Transverse colon (tissue), 4 donors: Measurements from ENCODE around the gene MACO1.

Experiments
- EP300 ChIP-seq: sonication (generic); formaldehyde crosslinking; IDR thresholded peaks from one replicate; pipeline ENCODE4 v1.6.1; 2017; ENCODE audit warnings: antibody characterized with exemption, low read depth
- POLR2AphosphoS5 ChIP-seq, 3 donors: sonication (generic); formaldehyde crosslinking; IDR thresholded peaks; one replicate each; pipeline ENCODE4 v1.6.1; 2016; ENCODE audit warnings: antibody characterized with exemption in 3 of 3
- TF ChIP-seq, protein P1 (sequence below), 5 experiments: fragments of 200-600 bp in 3 of 5; fragments of 450-650 bp in 2 of 5; sonication (generic) in 3 of 5; IDR thresholded peaks; 1 replicate in 2 of 5; 2 replicates in 3 of 5; pipeline ENCODE4 v1.5.1; 2016 to 2017; ENCODE audit warnings: antibody characterized with exemption in 5 of 5, inconsistent platforms in 3 of 5, mild to moderate bottlenecking in 2 of 5, moderate library complexity in 1 of 5

DNA sequence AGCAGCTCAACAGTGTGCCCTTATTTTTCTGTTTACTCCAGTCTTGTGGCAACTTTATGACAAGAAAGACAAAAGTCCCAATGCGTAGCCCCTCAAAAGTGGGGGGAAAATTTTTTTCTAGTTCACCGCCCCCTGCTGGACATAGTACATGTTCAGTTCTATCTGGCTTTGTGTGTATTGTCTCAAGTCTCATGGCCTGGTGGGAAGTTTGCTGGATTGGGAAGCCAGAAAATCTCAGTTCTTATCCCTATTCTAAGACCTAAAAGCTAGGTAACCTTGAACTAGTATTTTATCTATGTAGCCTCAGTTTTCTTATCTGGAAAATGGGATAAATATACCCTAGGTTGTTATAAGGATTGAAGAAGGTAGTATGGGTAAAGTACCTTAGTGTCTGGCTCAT is 56.9 kb downstream of the MACO1 start:
- TF ChIP-seq POLR2AphosphoS5 (IDR thresholded peaks at IDR 0.05) (no peak), EP300 (no peak)
- TF ChIP-seq, protein P1, sequence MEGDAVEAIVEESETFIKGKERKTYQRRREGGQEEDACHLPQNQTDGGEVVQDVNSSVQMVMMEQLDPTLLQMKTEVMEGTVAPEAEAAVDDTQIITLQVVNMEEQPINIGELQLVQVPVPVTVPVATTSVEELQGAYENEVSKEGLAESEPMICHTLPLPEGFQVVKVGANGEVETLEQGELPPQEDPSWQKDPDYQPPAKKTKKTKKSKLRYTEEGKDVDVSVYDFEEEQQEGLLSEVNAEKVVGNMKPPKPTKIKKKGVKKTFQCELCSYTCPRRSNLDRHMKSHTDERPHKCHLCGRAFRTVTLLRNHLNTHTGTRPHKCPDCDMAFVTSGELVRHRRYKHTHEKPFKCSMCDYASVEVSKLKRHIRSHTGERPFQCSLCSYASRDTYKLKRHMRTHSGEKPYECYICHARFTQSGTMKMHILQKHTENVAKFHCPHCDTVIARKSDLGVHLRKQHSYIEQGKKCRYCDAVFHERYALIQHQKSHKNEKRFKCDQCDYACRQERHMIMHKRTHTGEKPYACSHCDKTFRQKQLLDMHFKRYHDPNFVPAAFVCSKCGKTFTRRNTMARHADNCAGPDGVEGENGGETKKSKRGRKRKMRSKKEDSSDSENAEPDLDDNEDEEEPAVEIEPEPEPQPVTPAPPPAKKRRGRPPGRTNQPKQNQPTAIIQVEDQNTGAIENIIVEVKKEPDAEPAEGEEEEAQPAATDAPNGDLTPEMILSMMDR (IDR thresholded peaks at IDR 0.05), result peak in 4 of 5 experiments; percentile 32 to 50 (median 40)
